H9 (cell line): ENCODE data around the gene BBS12. TPM values are rescaled to one million over a fixed set of nuclear protein-coding genes. Genes with fewer than 3 reads are reported as not detected.

Experiments used
- DNase-seq: peaks from one replicate; pipeline ENCODE4 v3.0.0-alpha.2; 2017
- H2AFZ ChIP-seq: one replicate; pipeline ENCODE4 v1.6.1; 2013; ENCODE audit warnings: mild to moderate bottlenecking, low read length, control low read depth, moderate library complexity
- H2AK5ac ChIP-seq: 2 replicates; pipeline ENCODE4 v1.6.1; 2013; ENCODE audit warnings: low read length, control low read depth, mixed read lengths; ENCODE audit not compliant: insufficient read length
- H2BK120ac ChIP-seq: one replicate; pipeline ENCODE4 v1.6.1; 2013; ENCODE audit warnings: low read depth, mild to moderate bottlenecking, low read length, control low read depth, inconsistent platforms; ENCODE audit not compliant: poor library complexity, severe bottlenecking
- H2BK12ac ChIP-seq: 2 replicates; pipeline ENCODE4 v1.6.1; 2013; ENCODE audit warnings: low read length, control low read depth, mixed read lengths, low read depth; ENCODE audit not compliant: insufficient read length
- H2BK15ac ChIP-seq: 2 replicates; pipeline ENCODE4 v1.6.1; 2013; ENCODE audit warnings: low read depth, low read length, control low read depth
- H2BK20ac ChIP-seq: one replicate; pipeline ENCODE4 v1.6.1; 2013; ENCODE audit warnings: low read depth, mild to moderate bottlenecking, low read length, control low read depth, inconsistent platforms; ENCODE audit not compliant: poor library complexity, severe bottlenecking
- H2BK5ac ChIP-seq: 2 replicates; pipeline ENCODE4 v1.6.1; 2013; ENCODE audit warnings: low read length, control low read depth, mixed read lengths; ENCODE audit not compliant: insufficient read length
- H3K14ac ChIP-seq: 2 replicates; pipeline ENCODE4 v1.6.1; 2013; ENCODE audit warnings: low read length, control low read depth; ENCODE audit not compliant: insufficient read depth
- H3K18ac ChIP-seq: 2 replicates; pipeline ENCODE4 v1.6.1; 2013; ENCODE audit warnings: low read depth, mild to moderate bottlenecking, mixed read lengths, low read length, control low read depth; ENCODE audit not compliant: insufficient read length
- H3K23ac ChIP-seq: 2 replicates; pipeline ENCODE4 v1.6.1; 2013; ENCODE audit warnings: low read length, control low read depth, mixed read lengths, low read depth; ENCODE audit not compliant: insufficient read length
- H3K23me2 ChIP-seq: 2 replicates; pipeline ENCODE4 v1.6.1; 2013; ENCODE audit warnings: low read depth, mild to moderate bottlenecking, mixed read lengths, low read length, control low read depth; ENCODE audit not compliant: insufficient read length, poor library complexity, severe bottlenecking
- H3K27ac ChIP-seq: 2 replicates; pipeline ENCODE4 v1.5.1; 2013; ENCODE audit warnings: low read length, control low read depth, mixed read lengths, low read depth; ENCODE audit not compliant: insufficient read length
- H3K27me3 ChIP-seq: 2 replicates; pipeline ENCODE4 v1.6.1; 2013; ENCODE audit warnings: low read length, control low read depth, inconsistent platforms; ENCODE audit not compliant: insufficient read depth
- H3K4ac ChIP-seq: 2 replicates; pipeline ENCODE4 v1.6.1; 2013; ENCODE audit warnings: low read depth, mild to moderate bottlenecking, control low read depth, inconsistent platforms, low read length, moderate library complexity
- H3K4me1 ChIP-seq: 2 replicates; pipeline ENCODE4 v1.6.1; 2013; ENCODE audit warnings: low read length, control low read depth, inconsistent platforms; ENCODE audit not compliant: insufficient read depth
- H3K4me2 ChIP-seq: 2 replicates; pipeline ENCODE4 v1.6.1; 2013; ENCODE audit warnings: low read length, control low read depth, mixed read lengths; ENCODE audit not compliant: insufficient read length, insufficient read depth
- H3K56ac ChIP-seq: 2 replicates; pipeline ENCODE4 v1.6.1; 2013; ENCODE audit warnings: low read depth, mild to moderate bottlenecking, mixed read lengths, low read length, control low read depth; ENCODE audit not compliant: insufficient read length
- H3K79me1 ChIP-seq: 2 replicates; pipeline ENCODE4 v1.6.1; 2013; ENCODE audit warnings: low read depth, mild to moderate bottlenecking, moderate library complexity, low read length, control low read depth, inconsistent platforms; ENCODE audit not compliant: insufficient read depth, poor library complexity, severe bottlenecking
- H3K79me2 ChIP-seq: 2 replicates; pipeline ENCODE4 v1.6.1; 2013; ENCODE audit warnings: low read length, control low read depth, inconsistent platforms; ENCODE audit not compliant: insufficient read depth
- H3K9ac ChIP-seq: 2 replicates; pipeline ENCODE4 v1.6.1; 2013; ENCODE audit warnings: low read length, control low read depth, mixed read lengths; ENCODE audit not compliant: insufficient read length; ENCODE audit errors: extremely low read depth
- H3K9me3 ChIP-seq: one replicate; pipeline ENCODE4 v1.6.1; 2013; ENCODE audit warnings: low read depth, low read length, inconsistent platforms; ENCODE audit not compliant: control insufficient read depth
- H3T11ph ChIP-seq: one replicate; pipeline ENCODE4 v1.6.1; 2013; ENCODE audit warnings: mild to moderate bottlenecking, low read length, control low read depth, inconsistent platforms
- H4K20me1 ChIP-seq: one replicate; pipeline ENCODE4 v1.6.1; 2013; ENCODE audit not compliant: control insufficient read depth, insufficient read length, insufficient read depth
- H4K5ac ChIP-seq: 2 replicates; pipeline ENCODE4 v1.6.1; 2013; ENCODE audit warnings: low read depth, mild to moderate bottlenecking, mixed read lengths, low read length, control low read depth; ENCODE audit not compliant: insufficient read length
- H4K8ac ChIP-seq: replicated peaks from 2 replicates; pipeline ENCODE4 v1.6.1; 2013; ENCODE audit warnings: low read length, control low read depth, mixed read lengths, low read depth; ENCODE audit not compliant: insufficient read length
- H4K91ac ChIP-seq: 2 replicates; pipeline ENCODE4 v1.6.1; 2013; ENCODE audit warnings: low read depth, mild to moderate bottlenecking, moderate library complexity, mixed read lengths, low read length, control low read depth; ENCODE audit not compliant: insufficient read length
- H3K27ac Mint-ChIP-seq, 3 experiments: 2 replicates in 2 of 3; 3 replicates in 1 of 3; pipeline ENCODE4 v1.8.0; 2020 to 2021; ENCODE audit warnings: mixed read lengths in 3 of 3, mild to moderate bottlenecking in 1 of 3, moderate library complexity in 1 of 3
- H3K27me3 Mint-ChIP-seq: 2 replicates; pipeline ENCODE4 v1.8.0; 2021; ENCODE audit warnings: low read depth, mild to moderate bottlenecking, moderate library complexity, mixed read lengths
- H3K36me3 Mint-ChIP-seq, 3 experiments: 2 replicates in 2 of 3; 3 replicates in 1 of 3; pipeline ENCODE4 v1.8.0; 2020 to 2021; ENCODE audit warnings: low read depth in 3 of 3, mixed read lengths in 3 of 3; ENCODE audit not compliant: insufficient read depth in 1 of 3
- H3K4me1 Mint-ChIP-seq, 2 experiments: 2 replicates each; pipeline ENCODE4 v1.8.0; 2020; ENCODE audit warnings: mixed read lengths in 2 of 2
- H3K4me3 Mint-ChIP-seq, 2 experiments: 2 replicates in 1 of 2; 3 replicates in 1 of 2; pipeline ENCODE4 v1.8.0; 2020 to 2021; ENCODE audit warnings: mild to moderate bottlenecking in 2 of 2, mixed read lengths in 2 of 2, moderate library complexity in 1 of 2
- H3K9me3 Mint-ChIP-seq, 2 experiments: 2 replicates in 1 of 2; 3 replicates in 1 of 2; pipeline ENCODE4 v1.8.0; 2020; ENCODE audit warnings: mild to moderate bottlenecking in 2 of 2, mixed read lengths in 2 of 2, moderate library complexity in 1 of 2
- CTCF ChIP-seq: fragments of 200-600 bp; sonication (generic); conservative IDR thresholded peaks from 3 replicates; pipeline ENCODE4 v1.8.0; 2021; ENCODE audit warnings: antibody characterized with exemption, mild to moderate bottlenecking
- WGBS: extraction: QIAGEN DNeasy Blood & Tissue Kit; methylation state at CpG from one replicate; pipeline ENCODE4 v1.1.7; 2013; ENCODE audit warnings: missing lambda C conversion rate, low lambda C conversion rate, mixed read lengths; ENCODE audit not compliant: insufficient read length; ENCODE audit errors: extremely low coverage; 5-methylcytosine and 5-hydroxymethylcytosine counted together
- total RNA-seq: library from RNA; stranded (reverse); gene quantifications from 2 replicates; pipeline ENCODE4 v1.2.1, GENCODE V29; 2021

Gene BBS12
- total RNA-seq, 1 experiment from 2014 or later: 1.2 TPM

GRCh38 chr4:122771724-122772123 is 39.2 kb downstream of the BBS12 start:
- no peak overlapping the region for H3K4me2 ChIP-seq
- WGBS: no CpG with 5 or more reads among the region's 1 CpG
- no peak overlapping the region for H2AFZ ChIP-seq
- no peaks in the 10 kb centered on the region for H3K23me2 ChIP-seq
- H2BK12ac ChIP-seq: no peak overlapping the region
- peaks cover 6% of the 10 kb centered on the region for H3K4me1 ChIP-seq
- H3K9me3 ChIP-seq: no peaks in the 10 kb centered on the region
- Mint-ChIP-seq H3K4me3 (no peak overlapping the region), H3K36me3 (no peaks in the 10 kb centered on the region), H3K9me3 (no peaks in the 10 kb centered on the region), H3K27me3 (no peaks in the 10 kb centered on the region), H3K4me1 (peaks cover 40 to 46% of the 10 kb centered on the region in 2 experiments), H3K27ac (no peak overlapping the region)
- no peaks in the 10 kb centered on the region for H3K79me2 ChIP-seq
- H2BK120ac ChIP-seq: no peak overlapping the region
- TF ChIP-seq CTCF: no peak
- H3K14ac ChIP-seq: no peak overlapping the region
- H3K9ac ChIP-seq: no peak overlapping the region
- no peaks in the 10 kb centered on the region for H3K27me3 ChIP-seq
- H3K18ac ChIP-seq: no peak overlapping the region
- DNase-seq: no peak
- H3K4ac ChIP-seq: no peak overlapping the region
- H3K79me1 ChIP-seq: no peaks in the 10 kb centered on the region
- no peak overlapping the region for H4K91ac ChIP-seq
- H2BK20ac ChIP-seq: no peak overlapping the region
- H4K20me1 ChIP-seq: no peaks in the 10 kb centered on the region
- H3T11ph ChIP-seq: no peak overlapping the region
- no peak overlapping the region for H4K5ac ChIP-seq
- H3K56ac ChIP-seq: no peak overlapping the region
- no peak overlapping the region for H4K8ac ChIP-seq
- no peak overlapping the region for H3K27ac ChIP-seq
- no peak overlapping the region for H2BK5ac ChIP-seq
- no peak overlapping the region for H2AK5ac ChIP-seq
- H3K23ac ChIP-seq: no peak overlapping the region
- no peak overlapping the region for H2BK15ac ChIP-seq
